Globus pallidus (tissue), 1 donor: Measurements from ENCODE around the gene JAZF1.

Experiments used
- DNase-seq: peaks from one replicate; pipeline ENCODE4 v3.0.0-alpha.2; 2015; ENCODE audit warnings: low spot score

The JAZF1 gene

DNA sequence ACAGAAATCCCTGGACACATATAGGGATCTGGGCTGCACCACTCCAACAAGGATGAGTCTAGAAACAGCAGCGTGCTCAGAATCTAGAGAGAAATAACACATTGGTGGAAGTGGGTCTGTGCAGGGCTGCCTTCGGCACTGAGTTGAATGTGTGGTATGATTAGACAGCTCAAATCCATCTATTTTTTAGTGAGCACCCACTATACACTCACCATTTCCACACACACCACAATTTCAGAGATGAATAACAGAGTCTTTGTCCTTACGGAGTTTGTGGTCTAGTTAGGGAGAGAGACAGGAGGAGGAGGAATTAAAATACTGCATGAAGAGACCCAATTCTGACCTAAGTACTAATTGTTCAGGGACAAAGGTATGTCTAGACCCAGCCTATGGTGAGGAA lies 44.2 kb downstream of the JAZF1 start:
- DNase-seq: no peak

GRCh38 chr7:28135760-28136159 lies 44.8 kb downstream of the JAZF1 start:
- DNase-seq: no peak

DNA sequence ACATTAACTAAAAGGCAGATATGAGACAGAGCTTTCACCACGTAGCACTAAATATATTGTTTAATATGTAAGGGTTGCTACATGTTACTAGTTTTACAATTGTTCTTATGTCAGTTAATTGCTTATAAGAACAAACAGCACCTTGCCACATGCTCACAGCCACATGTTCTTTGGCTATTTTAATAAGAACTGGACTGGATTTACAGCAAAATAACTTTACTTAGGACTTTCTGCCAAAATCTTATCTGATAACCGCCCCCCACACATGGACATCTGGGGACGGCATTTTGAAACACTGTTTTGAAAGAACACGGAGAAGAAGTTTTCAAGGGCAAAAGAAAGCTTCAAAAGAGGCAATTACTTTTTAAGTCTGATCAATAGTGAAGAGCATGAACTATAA lies 45.3 kb downstream of the JAZF1 start:
- DNase-seq: no peak

DNA sequence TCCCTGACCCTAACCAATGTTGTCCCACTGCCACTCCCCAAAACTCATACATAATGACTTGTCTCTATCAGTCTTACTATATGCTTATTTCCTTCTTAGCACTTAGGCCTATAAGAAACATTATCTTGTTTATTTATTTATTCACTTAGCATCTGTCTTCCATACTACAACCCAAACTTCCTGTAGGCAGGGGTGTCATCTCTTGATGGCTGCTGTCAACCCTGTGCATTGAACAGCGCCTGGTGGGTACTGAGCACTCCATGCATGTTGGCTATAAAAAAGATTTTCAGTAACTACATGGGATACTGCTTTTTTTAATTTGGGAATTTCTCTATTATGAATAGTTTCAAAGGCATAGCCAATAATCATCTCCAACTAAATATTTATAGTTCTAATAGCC lies 46.7 kb downstream of the JAZF1 start:
- DNase-seq: no peak

DNA sequence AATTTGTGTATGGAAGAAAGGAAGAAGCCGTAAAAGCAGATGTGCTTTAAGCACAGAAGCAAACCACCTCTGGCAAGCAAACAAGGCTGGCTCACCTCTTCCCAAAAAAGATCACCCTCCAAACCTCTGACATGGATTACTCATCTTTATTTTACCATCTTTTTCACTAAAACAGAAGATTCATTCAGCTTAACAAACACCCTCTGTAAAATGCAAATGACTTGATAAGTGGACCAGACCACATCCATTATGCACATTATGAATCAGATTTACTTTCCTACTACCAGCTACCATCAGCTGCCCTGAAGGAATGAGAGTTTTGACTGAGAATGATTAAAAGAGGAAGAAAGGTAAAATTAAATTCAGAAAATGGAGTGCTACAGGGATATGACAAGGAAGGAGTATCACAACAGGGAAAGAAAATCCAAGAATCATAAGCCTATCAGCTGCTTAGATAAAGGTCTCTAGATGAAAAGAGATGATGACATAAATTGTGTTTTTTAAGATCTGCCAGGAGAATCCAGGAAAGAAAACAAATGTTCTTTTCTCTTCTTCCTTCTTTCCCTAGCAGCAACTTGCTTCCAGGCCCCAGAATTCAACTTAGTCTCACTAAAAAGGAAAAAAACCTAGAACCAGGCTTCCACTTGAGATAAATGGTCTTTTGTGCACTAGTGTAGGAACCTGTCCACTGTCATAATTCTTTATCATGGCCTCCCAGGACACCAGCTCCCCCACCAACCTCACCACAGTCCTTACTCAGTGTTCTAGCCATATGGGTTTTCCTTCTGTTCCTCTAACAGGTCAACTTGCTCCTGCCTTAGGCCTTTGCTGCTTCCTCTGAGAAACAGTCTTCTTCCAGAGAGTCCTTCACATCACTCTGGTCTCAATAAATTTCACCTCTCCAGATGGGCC lies 47.4 kb downstream of the JAZF1 start:
- no peak for DNase-seq

GRCh38 chr7:28130277-28130676 lies 50.3 kb downstream of the JAZF1 start:
- no peak for DNase-seq

GRCh38 chr7:28128608-28129007 lies 52.0 kb downstream of the JAZF1 start:
- no peak for DNase-seq

GRCh38 chr7:28126410-28127041 lies 54.1 kb downstream of the JAZF1 start:
- DNase-seq: no peak

GRCh38 chr7:28125431-28126409 lies 54.9 kb downstream of the JAZF1 start:
- no peak for DNase-seq

GRCh38 chr7:28124413-28124812 lies 56.2 kb downstream of the JAZF1 start:
- DNase-seq: no peak

DNA sequence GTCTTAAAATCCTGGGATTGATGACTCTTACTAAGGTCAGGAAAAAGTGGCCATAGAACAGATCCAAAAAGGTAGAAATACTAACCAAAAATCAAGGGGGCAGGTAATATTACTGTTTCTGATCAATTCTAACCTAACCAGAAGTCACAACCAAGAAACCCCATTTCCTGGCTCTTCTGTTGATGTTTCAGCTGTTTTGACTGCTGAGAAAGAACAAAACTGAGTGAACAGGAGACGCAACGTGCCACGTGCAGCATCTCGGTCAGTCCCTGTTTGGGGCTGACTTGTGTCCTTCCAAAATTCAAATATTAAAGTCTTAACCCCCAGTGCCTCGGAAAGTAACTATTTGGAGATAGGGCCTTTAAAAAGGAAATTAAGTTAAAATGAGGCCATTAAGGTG lies 56.8 kb downstream of the JAZF1 start:
- DNase-seq: no peak

- no peak for DNase-seq
Measured at GRCh38 chr7:28121496-28121895, 59.1 kb downstream of the JAZF1 start.

DNA sequence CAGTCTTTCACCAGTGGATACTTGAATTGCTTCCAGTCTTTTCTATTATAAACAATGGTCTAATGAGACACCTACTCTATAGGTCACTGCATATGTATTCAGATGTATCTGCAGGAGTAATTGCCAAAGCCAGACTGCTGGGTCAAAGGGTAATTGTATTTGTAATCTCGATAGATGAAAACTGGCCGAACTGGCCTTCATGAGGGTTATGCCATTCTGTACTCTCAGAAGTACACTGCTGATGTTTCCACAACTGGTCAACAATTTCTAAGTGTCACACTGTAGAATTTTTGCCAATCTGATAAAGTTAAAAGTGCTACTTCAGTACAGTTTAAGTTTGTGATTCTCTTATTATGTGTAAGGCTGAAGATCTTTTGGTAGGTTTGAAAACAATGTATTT lies 64.6 kb downstream of the JAZF1 start:
- no peak for DNase-seq

DNA sequence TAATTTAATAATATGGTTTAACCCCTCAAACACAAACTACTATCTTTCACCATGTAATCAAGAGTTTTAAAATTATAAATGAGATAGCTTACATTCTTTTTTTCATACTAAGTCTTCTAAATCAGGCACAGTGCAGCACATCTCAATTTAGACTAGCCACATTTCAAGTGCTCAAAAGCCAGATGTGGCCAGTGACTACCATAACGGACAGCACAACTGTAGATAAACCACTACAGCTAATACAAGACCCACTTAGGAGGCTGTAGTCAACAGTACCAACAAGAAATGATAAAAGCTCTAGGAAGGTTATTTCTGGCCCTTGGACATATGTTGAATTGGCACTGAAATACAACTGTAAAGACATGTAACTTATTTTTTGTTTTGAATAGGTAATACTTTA lies 65.3 kb downstream of the JAZF1 start:
- no peak for DNase-seq

DNA sequence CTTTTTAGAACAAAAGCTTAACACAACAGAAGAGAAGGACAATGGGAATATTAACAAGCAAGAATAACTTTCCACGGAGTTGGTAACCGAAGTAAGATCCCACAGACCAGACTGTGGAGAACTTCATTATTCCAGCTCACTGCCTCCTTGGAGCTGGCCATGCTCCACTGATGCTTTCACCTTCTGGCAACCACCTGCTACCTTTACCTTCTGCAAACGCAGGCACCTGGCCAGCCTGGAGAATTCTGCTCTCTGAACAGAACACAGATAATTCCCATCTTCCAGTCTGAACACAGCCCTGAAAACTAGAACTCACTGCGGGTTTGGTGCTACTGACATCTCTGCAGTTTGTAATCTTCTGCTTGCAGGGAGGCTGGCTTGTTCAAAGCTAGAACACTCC lies 66.5 kb downstream of the JAZF1 start:
- DNase-seq: no peak

- no peak for DNase-seq
Measured at GRCh38 chr7:28112883-28113540, 67.6 kb downstream of the JAZF1 start.

DNA sequence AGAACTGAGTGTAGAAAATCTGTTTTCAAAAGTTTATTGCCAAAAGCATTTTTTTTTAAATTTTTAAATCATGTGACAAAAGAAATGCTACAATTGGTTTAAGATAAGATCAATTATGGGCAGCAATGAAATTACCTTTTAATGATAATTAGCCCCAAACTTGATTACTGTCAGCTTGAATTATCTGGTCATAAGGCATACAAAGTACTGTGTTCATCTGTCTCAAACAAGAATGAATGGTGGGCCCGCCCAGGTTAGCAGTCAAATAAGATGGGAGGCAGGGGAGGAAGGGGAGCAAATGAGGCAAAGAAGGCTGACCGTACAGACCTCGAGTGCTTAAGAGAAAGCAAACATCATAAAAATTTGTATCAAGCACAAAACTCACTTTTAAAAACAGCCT lies 68.1 kb downstream of the JAZF1 start:
- DNase-seq: no peak

- DNase-seq: no peak
Measured at GRCh38 chr7:28112012-28112411, 68.6 kb downstream of the JAZF1 start.

- DNase-seq: no peak
Measured at GRCh38 chr7:28110427-28111012, 70.1 kb downstream of the JAZF1 start.

- DNase-seq: no peak
Measured at GRCh38 chr7:28108747-28109146, 71.8 kb downstream of the JAZF1 start.

DNA sequence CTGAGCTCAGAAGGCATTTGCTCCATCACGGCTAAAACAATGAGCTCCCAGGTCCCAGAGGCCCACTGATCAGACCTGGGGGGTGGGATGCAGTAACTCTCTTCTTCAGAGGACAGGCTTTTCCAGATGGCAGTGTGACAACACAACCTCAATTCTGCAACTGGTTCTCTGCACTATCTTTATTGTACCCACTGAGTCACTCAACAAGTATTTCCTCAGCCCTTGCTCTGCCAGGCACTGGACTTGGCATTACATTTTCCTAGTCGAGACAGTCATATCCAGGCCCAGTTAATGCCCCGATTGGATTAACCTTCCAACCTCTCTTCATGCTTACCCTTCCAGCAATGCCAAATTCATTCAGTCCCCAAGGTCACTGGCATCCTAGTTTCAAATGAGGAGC lies 72.6 kb downstream of the JAZF1 start:
- no peak for DNase-seq
